Left colon (tissue), 2 donors: ENCODE results near the gene COQ8A. TPM values are rescaled to one million over a fixed set of nuclear protein-coding genes. Genes with fewer than 3 reads are reported as not detected.
A peak's percentile ranks its signal among the peaks of the same experiment; 100 is the strongest.

ENCODE experiments used
- ATAC-seq: fragments of 200-7000 bp; cut with Tn5 transposase; one replicate; pipeline ENCODE4 v1.9.1; 2020; ENCODE audit warnings: mild to moderate bottlenecking, moderate library complexity
- DNase-seq, 2 donors: peaks; one replicate each; pipeline ENCODE4 v3.0.0-alpha.2; 2020
- intact Hi-C, 2 donors: fragments of 100-400 bp; cut with DNase I in 1 of 2; cut with micrococcal nuclease in 1 of 2; formaldehyde crosslinking; loops; one replicate each; pipeline versions ENCODE4 v1.11.2 to v1.14.0; 2022; cut with DNase I, micrococcal nuclease
- total RNA-seq, 2 donors: library from RNA; stranded (reverse); fragmentation: NEBNext Ultra II Directional; extraction: Animal tissue kit (Norgen Biotek cat#: 25700); gene quantifications; one replicate each; pipeline ENCODE4 v1.2.1, GENCODE V29; 2021
- donor health status: DM: no; HTN: no; CAD: no.
- donor health status: DM: yes; HTN: yes; CAD: no.

The COQ8A gene
- total RNA-seq, 2 donors from 2014 or later = 39.9 to 44.8 TPM

DNA sequence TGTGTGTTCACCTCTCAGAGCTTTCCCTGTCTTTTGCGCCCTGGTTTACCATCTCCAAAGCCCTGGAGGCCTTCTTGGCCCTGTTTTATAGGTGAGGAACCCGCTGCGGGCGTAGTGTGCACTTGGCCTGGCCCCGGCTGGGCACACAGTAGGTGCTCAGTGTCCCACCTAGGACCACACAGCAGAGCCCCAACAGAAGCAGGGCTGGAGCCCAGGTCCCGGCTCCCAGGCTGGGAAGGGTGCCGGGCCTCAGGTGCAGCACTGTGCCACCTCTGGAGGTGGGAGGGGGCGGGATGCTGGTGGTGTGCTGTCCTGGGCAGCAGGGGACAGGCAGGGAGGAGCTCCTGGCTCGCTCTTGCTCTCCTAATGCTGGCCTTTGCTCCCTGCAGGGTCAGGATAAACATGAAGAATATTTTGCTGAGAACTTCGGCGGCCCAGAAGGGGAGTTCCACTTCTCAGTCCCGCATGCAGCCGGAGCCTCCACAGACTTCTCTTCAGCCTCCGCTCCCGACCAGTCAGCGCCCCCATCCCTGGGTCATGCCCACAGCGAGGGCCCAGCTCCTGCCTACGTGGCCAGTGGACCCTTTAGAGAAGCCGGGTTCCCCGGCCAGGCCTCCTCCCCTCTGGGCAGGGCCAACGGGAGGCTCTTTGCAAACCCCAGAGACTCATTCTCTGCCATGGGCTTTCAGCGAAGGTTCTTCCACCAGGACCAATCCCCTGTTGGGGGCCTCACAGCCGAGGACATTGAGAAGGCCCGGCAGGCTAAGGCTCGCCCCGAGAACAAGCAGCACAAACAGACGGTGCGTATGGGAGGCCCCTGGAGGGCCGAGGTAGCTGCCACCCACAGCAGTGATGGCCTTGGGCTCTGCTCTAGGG, 24.8 kb downstream of the COQ8A start:
- no peak for ATAC-seq

DNA sequence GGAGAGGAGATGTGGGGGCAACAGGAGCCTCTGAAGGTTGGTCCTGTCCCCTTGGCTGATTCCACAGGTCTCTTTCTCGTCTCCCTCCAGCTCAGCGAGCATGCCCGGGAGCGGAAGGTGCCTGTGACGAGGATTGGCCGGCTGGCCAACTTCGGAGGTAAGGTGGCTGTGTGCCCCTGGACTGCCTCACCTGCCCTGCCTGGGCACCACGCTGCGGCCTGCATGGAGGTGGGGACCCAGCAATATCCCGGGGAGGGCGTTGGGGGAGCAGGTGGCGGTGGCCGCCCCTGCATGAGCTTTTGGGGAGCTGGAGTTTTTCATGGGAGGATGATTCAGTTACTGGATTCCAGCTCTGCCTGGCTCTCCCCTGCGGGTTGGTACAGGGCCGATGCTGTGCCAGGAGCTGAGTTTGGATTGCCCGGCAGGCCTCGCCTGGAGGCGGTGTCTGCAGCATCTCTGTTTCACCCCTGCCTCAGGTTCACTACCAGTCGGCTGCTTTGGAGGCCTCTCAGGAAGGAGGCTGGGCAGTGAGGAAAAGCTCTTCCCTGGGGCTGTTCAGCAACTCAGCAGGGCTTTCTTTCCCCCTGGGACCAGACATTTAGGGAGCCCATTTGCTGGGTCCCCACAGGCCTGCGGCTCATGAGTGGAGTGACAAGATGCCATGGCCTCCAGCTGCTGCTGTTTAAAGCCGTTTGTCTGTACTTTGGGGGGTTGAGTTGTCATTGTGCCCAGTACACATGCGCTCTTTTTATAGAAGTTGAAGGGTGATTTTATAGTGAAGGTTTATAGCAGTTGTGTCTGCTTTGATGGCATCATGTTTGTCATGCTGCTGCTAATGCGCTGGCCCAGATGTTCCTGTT, 25.7 kb downstream of the COQ8A start:
- intact Hi-C loops = no loop called here
- ATAC-seq (no peak), DNase-seq (peak in 1 of 2 donors; percentile 18)

More for the DNA sequence above, 24.8 kb downstream of the COQ8A start:
- intact Hi-C loops = no loop called here
- DNase-seq = peak in 1 of 2 donors; percentile 16

DNA sequence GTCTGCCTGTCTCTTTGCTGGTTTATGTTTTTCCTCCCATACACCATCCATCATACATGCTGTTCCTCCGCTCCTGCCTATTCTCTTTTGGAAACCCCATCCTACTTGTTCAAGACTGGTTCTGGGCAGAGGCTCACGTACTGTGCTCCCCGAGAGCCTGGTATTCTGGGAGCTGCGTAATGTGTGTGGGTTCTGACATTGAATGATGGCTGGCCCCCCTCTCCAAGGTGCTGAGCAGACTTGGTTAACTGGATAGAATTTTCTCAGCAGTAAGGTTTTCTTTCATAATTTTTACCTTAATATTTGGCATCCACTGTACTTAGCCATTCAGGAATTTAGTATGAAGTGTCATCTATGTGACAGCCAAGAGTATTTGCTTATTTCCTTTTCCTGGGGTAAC, 26.6 kb downstream of the COQ8A start:
- DNase-seq = no peak
- ATAC-seq = no peak
- intact Hi-C loops = no loop called here

DNA sequence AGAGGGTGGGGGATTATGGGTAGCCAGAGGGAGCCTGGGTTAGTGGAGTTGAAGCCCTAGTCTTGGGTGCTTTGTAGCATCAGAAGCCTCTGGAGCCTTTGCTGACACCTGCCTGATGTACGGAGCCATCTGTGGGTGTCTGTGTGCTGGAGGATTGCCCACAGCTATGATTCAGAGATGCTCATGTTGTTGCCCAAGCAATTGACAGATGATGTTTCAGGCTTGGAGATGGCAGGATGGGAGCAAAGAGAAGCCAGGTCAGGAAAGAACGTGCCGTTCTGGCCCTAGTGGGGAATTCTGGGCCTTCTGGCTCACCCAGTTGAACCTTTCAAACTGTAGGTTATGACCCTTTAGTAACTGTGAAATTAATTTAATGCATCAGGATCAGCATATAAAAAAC, 27.6 kb downstream of the COQ8A start:
- DNase-seq (no peak), ATAC-seq (no peak)
- intact Hi-C loops = no loop called here

DNA sequence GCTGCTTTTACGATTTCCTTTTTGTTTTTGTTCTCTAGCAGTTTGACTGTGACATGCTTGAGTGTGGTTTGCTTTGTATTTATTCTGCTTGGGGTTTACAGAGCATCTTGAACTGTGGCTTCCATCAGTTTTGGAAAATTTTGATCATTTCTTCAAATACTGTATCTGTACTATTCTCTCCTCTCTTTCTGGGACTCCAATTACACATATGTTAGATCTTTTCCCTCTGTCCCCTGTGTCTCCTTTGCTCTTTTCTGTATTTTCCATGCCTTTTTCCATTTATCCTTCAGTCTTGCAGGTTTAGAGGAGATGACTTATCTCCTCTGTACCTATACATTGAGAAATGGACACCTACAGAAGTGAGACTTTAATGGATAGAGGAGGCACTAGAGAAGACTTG, 31.7 kb downstream of the COQ8A start:
- intact Hi-C loops = no loop called here
- no peak for ATAC-seq
- DNase-seq = no peak

DNA sequence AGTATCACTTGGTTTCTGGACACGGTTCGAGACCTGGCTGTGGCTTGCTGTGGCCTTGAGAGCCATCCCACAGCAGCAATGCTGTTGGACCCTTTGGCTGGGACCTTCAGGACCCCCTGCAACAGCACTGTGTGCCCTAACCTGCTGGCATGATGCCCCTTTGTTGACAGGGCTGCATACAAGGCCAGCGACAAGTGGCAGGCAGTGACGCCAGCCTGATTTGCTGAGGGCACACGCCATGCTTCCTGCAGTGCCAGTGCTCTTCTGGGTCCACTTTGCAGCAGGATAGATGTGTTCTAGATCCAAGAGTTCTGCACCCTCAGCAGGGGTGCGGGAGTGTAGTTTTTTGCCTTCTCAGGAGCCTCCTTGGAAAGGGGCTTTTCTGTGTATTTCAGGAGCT, 32.8 kb downstream of the COQ8A start:
- intact Hi-C loops = no loop called here
- DNase-seq = no peak
- ATAC-seq = no peak

DNA sequence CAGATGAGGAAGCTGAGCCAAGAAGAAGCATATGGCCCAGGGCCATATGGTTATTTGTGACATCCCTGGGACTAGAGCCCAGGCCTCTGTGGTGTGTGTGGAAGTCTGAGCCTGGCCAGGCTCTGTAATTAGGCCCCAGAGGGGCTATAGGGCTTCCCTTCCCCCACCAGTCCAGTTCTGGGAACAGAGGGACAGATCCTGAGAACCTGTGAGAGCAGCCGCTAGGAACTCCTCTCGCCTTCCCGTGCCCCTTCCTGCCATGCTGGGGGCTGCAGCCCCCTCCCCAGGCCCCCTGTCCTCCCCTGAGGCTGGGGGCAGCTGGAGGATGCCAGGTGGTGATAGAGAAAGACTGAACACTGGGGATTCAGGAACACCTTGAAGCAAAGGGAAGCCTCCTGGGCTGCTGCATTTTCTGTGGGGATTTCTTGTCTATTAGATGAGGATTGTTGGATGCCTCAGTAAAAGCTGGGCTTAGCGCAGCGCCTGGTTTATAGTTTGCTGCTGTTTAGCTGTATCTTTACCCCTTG, 33.3 kb downstream of the COQ8A start:
- intact Hi-C loops = no loop called here
- peak in 1 of 2 donors; percentile 56 for DNase-seq
- ATAC-seq = peak; percentile 20

DNA sequence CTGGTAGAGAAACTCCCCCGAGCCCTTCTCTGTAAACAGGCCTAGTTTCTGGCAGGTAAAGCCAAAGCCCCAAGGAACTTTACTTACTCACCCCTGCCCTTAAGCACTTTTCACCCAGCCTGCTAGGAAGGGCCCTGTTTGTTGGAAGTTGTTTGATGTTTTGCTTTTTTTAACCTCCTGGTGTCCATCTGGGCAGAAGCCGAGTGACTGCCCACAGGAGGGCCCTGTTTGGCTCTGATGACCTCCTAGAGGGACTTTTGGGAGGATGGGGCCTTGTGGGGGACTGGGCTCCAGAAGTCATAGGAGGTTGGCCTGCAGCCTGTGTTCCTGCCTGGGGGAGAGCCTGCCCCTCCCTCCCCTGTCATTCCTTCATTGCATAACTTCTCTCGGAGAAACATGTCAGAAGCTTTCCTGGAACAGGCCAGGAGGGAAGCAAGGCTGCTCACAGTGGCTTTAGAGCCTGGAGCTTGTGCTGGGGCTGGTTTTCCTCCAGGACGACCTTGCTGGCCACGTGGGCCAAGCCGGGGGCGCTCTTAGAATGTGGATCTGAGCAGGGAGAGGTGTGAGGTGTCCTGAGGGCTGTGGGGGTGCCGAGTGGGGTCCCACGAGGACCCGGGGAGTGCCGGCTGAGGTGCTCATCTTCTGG, 33.9 kb downstream of the COQ8A start:
- intact Hi-C loops = no loop called here
- peak; percentile 37 for ATAC-seq
- peak in 1 of 2 donors; percentile 58 for DNase-seq

DNA sequence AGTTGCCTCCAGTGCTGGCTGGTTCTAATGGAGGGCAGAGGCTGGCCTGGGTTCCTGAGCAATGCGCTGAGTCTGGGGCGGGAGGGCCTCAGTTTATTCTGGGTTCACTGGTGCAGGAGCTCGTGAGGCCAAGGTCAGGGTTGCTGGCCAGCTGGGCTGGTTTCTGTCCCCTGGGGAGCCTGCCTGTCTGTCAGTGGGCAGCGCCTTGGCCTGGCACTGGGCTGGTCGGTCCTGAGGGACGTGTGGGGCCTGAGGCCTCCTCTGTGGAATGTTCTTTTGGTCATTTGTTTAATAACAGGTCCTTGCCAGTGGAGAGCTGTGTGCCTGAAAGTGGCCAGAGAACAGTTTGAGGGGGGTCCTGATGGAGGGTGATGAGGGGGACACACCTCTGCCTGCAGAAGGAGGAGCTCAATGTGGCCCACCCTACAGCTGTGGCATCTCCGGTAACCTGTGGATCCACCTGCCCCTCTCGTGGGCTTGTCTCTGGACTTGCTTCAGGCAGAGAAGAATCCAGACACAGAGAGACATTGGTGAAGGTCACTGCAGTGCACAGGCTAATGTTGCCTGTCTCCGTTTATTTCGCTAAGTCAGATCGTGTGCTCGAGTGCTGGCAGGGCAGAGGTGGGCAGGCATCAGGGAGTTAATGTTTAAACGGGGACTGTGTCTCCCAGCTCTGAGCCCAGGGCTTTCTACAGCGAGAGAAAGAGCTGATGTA, 34.6 kb downstream of the COQ8A start:
- DNase-seq = no peak
- intact Hi-C loops = no loop called here
- peak; percentile 52 for ATAC-seq

DNA sequence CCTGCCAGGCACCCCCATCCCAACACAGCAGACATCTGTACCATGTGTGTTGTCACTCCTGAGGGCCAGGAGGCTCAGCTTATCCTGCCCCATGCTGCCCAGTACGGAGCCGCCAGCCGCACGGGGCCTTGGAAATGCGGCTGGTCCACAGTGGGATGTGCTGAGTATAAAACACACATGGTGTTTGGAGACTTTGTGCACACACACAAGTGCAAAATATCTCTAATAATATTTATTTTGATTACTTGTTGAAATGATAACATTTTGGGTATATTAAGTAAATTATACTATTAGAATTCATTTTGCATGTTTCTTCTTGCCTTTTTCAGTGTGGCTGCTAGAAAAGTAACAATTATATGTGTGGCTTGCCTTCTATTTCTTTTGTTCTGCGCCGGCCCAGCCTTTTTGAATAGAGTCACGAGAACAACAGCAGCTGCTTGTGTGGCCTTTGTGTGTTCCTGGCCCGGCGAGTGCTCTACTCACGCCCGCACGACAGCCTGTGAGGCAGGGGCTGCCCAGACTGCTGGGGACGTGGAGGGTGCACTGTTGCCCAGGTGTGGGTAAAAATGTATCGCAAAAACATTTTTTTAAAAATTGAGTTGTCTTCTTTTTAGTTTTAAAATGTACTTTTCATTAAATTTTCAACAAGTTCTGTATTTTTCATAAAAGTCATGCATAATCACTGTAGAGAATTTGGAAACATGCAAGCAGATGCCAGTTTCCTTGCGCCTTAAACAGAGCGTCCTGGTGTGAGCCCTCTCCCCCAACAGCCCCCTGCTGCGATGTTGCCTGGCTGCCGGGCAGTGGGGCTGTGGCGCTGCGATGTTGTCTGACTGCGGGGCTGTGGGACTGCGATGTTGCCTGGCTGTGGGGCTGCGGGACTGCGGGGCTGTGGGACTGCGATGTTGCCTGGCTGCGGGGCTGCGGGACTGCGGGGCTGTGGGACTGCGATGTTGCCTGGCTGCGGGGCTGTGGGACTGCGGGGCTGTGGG, 35.5 kb downstream of the COQ8A start:
- DNase-seq (no peak), ATAC-seq (no peak)
- intact Hi-C loops = no loop called here

DNA sequence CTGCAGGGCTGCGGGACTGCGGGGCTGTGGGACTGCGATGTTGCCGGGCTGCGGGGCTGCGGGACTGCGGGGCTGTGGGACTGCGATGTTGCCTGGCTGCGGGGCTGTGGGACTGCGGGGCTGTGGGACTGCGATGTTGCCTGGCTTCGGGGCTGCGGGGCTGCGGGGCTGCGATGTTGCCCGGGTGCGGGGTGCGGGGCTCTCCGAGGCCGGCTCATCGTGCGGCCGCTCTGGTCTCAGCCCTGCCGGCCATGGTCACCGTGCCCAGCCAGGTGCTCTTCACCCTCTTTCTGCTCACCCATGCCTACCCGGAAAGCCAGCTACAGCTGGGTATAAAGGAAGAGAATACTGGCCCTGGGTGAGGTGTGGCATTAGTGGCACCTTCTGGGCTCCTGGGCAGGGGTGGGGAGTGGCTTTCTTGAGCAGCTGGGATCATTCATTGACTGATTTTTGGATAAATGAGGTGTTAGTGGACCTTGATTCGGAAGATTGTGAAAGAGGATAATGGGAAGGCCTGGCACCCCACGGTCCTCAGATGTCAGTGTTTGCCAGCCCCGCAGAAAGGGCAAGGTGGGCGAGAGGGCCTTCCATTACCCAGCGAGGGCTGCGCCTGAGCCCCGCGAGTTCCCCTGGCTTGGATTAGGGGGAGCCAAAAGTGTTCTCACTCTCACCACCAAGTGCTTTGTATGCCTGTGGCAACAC, 36.3 kb downstream of the COQ8A start:
- intact Hi-C loops = no loop called here
- ATAC-seq (no peak), DNase-seq (no peak)

DNA sequence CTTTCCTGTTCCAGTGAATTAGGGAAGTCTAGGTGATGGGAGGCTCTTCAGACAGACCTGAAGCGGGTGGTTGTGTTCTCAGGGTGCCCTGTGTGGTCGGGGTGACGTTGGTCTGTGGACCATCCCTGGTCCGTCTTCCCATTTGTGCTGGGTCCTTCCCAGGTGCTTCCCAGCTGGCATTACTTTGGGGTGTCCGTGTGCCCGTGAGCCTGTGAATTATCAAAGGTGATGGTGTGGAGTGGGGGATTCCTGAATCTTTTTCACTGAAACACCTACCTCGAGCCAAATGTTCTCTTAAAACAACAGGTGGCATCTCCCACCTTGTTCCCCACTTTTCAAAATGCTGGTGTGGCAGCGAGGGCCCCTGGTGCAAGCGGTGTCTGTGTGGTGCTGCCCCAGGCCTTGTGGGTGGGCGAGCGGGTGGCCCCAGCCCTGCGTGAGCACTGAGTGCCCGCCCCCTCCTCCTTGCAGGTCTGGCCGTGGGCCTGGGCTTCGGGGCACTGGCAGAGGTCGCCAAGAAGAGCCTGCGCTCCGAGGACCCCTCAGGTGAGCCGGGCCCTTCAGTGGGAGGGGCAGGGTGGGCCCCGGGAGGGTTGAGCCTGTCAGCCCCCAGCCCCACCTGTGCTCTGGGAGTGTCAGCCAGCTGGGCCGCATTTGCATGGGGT, 37.0 kb downstream of the COQ8A start:
- DNase-seq = no peak
- no peak for ATAC-seq
- intact Hi-C loops = no loop called here

DNA sequence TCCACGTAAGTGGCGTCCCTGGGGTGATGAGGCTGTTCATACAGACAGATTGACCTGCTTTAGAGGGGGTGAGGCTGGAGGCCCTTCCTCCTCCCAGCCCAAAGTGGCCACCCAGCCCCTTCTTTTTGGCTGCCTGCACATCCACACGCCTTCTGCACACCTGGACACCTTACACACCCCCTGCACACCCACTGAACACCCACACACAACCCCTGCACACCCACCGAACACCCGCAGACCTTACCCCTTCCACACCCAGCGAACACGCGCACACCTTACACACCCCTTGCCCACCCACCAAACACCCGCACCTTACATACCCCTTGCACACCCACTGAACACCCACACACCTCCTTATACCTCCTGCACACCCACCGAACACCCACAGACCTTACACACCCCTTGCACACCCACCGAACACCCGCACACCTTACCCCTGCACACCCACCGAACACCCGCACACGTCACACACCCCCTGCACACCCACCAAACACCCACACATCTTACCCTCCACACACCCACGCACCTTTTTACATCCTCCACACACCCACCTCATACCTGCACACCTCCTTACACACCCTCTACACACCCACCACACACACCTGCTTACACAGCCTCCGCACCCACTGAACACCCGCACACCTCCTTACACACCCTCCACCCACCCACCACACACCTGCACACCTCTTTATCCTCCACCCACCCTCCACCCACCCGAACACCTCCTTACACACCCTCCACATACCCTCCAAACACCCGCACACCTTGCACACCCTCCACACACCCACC, 37.7 kb downstream of the COQ8A start:
- intact Hi-C loops = no loop called here
- no peak for ATAC-seq
- DNase-seq = no peak

DNA sequence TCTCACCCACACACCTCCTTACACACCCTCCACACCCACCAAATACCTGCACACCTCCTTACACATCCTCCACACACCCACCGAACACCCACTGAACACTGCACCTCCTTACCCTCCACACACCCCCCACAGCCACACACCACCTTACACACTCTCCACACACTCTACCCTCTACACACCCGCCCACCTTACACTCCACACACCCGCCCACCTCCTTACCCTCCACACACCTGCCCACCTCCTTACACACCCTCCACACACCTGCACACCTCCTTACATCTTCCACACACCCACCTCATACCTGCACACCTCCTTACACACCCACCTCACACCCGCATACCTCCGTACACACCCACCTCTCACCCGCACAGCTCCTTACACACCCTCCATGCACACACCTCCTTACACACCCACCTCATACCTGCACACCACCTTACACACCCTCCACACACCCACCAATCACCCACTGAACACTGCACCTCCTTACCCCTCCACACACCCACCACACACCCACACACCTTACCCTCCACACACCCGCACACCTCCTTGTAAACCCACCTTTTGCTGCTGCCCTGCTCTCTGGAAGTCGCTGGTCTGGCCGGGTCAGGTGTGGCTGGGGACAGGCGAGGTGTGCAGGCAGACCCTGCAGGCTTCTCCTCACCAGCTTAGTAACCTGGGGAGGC, 38.5 kb downstream of the COQ8A start:
- no peak for DNase-seq
- intact Hi-C loops = no loop called here

DNA sequence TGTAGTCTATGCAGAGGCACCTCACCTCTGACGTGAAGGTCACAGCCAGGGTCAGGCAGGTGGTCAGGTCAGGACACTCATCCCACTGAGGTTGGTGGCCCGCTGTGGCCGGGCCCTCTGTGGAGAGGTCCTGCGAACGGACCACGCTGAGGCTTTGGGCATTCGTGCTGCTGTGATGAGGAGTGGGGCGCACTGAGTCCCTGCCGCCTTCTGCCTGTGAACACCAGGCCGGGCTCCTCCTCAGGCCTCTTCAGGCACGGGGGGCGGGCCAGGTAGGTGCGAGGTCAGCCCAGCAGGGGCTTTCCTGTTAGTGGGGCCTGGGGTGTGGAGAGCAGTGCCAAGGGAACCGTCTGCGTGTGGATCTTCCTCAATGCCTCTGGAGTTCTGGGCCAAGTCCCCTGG, 39.0 kb downstream of the COQ8A start:
- no peak for DNase-seq
- no peak for ATAC-seq
- intact Hi-C loops = no loop called here

More for the DNA sequence above, 38.5 kb downstream of the COQ8A start:
- ATAC-seq = no peak
